HG02623 (cell line): Measurements from ENCODE around the gene SYNGAP1.
A peak's percentile ranks its signal among the peaks of the same experiment; 100 is the strongest.

Experiments used
- ATAC-seq: cut with Tn5 transposase; IDR thresholded peaks from one replicate; pipeline ENCODE4 v1.9.1; 2021; ENCODE audit warnings: moderate library complexity; ENCODE audit not compliant: unreplicated experiment

SYNGAP1 gene

GRCh38 chr6:33420491-33421343 is 852 bp downstream of the SYNGAP1 start:
- ATAC-seq = no peak

GRCh38 chr6:33421344-33421643 is 1.4 kb downstream of the SYNGAP1 start:
- ATAC-seq = no peak

- ATAC-seq = no peak
These were observed 3.9 kb downstream of the SYNGAP1 start for GRCh38 chr6:33423777-33424176.

- ATAC-seq = no peak
These were observed 5.2 kb downstream of the SYNGAP1 start for GRCh38 chr6:33424855-33425667.

GRCh38 chr6:33425668-33426577 is 6.1 kb downstream of the SYNGAP1 start:
- ATAC-seq = peak; percentile 45

GRCh38 chr6:33426590-33427511 is 7.0 kb downstream of the SYNGAP1 start:
- no peak for ATAC-seq

GRCh38 chr6:33427585-33428223 is 7.8 kb downstream of the SYNGAP1 start:
- no peak for ATAC-seq

GRCh38 chr6:33428224-33428965 is 8.5 kb downstream of the SYNGAP1 start:
- no peak for ATAC-seq

GRCh38 chr6:33428966-33429749 is 9.3 kb downstream of the SYNGAP1 start:
- ATAC-seq = no peak

GRCh38 chr6:33429750-33430052 is 9.8 kb downstream of the SYNGAP1 start:
- ATAC-seq = no peak

- no peak for ATAC-seq
These were observed 10.5 kb downstream of the SYNGAP1 start for GRCh38 chr6:33430334-33430733.

- no peak for ATAC-seq
These were observed 11.4 kb downstream of the SYNGAP1 start for GRCh38 chr6:33430991-33431879.

- ATAC-seq = no peak
These were observed 12.1 kb downstream of the SYNGAP1 start for GRCh38 chr6:33431880-33432541.

GRCh38 chr6:33432546-33432945 is 12.7 kb downstream of the SYNGAP1 start:
- ATAC-seq = no peak

GRCh38 chr6:33433001-33433543 is 13.2 kb downstream of the SYNGAP1 start:
- no peak for ATAC-seq

GRCh38 chr6:33433544-33434191 is 13.8 kb downstream of the SYNGAP1 start:
- ATAC-seq = no peak
